Cardiac fibroblast (primary cell): ENCODE measurements around the gene CD2BP2.

Experiments
- DNase-seq, 2 donors: peaks; one replicate each; pipeline versions ENCODE4 v3.0.0 to v3.0.0-alpha.2; 2010; ENCODE audit warnings: low read depth in 2 of 2
- H3K4me3 ChIP-seq, 2 donors: replicated peaks in 1 of 2; 1 replicate in 1 of 2; 2 replicates in 1 of 2; pipeline ENCODE4 v1.5.1; 2011; ENCODE audit warnings: low read depth in 2 of 2, low read length in 2 of 2, mild to moderate bottlenecking in 2 of 2, moderate library complexity in 1 of 2
- TF ChIP-seq, protein P1 (sequence below): IDR thresholded peaks from one replicate; pipeline ENCODE4 v1.5.1; 2011; ENCODE audit warnings: low read depth, mild to moderate bottlenecking, low read length, inconsistent platforms

Gene CD2BP2

DNA sequence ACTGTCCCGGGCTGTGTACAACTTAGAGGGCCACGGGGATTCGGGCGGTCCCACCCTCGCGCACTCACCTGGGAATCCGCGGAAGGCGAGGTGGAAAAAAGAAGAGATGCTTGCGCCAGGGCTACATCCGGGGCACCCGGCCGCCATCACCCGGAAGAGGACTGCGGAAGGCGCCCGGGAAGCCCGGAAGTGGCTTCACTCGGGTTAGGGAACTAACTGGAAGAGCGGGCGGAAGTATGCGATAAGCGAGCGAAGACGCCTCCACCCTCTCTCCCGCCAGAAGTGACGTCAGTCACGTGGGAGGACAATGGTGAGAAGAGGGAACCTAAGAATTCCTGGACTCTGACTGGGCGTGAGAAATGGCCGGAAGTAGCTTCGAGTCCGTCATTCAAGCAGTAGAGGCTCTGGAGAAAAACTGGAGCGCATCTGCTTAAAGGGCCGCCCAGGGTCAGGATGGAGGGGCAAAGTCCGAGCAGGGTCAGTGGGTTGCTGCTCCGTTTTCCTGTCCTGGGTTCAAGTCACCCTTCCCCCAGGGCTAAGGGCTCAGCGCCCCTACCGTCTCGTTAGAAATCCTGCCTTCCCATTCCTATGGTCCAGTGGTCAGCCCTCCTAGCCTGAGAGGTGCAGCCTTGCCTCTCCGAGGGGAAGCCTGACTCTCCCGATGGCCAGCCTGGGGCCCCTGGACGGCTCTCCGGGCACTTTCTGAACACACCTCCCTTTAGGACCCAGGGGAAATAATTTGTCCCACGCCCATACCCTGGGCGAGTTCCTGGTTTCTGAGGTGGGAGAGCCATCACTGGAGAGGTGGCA, at the start of gene CD2BP2:
Gene CD2BP2, minus strand, starts transcription at position 165 of the 810 bp plus-strand sequence. CDS start 627 bp downstream, outside the sequence.
- H3K4me3 ChIP-seq, result peak within 1 kb of the TSS; percentile 95 to 96
- DNase-seq, result peak; percentile 100
- TF ChIP-seq, protein P1, sequence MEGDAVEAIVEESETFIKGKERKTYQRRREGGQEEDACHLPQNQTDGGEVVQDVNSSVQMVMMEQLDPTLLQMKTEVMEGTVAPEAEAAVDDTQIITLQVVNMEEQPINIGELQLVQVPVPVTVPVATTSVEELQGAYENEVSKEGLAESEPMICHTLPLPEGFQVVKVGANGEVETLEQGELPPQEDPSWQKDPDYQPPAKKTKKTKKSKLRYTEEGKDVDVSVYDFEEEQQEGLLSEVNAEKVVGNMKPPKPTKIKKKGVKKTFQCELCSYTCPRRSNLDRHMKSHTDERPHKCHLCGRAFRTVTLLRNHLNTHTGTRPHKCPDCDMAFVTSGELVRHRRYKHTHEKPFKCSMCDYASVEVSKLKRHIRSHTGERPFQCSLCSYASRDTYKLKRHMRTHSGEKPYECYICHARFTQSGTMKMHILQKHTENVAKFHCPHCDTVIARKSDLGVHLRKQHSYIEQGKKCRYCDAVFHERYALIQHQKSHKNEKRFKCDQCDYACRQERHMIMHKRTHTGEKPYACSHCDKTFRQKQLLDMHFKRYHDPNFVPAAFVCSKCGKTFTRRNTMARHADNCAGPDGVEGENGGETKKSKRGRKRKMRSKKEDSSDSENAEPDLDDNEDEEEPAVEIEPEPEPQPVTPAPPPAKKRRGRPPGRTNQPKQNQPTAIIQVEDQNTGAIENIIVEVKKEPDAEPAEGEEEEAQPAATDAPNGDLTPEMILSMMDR, result no peak

DNA sequence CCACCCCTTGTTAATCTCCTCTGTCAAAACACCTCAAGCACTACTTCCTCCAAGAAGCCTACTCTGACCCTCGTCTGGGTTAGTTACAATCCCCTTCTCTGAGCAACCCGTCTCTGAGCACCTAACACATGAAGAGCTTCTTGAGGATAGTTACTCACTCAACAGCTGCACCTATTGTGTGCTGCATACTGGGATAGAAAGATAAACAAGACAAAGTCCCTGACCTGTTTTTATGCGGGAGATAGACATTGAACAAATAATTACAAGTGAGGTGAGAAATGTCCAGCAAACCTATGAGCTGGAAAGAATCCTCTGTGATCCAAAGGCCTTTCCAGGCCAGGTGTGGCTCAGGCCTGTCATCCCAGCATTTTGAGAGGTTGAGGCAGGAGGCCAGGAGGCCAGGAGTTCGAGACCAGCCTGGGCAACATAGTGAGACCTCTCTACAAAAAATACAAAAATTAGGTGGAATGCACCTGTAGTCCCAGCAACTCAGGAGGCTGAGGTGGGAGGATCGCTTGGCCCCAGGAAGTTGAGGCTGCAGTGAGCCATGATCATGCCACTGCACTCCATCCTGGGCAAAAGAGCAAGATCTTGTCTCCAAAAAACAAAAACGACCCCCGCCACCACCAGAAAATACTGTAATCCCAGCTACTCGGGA, 46.8 kb upstream of the CD2BP2 start:
- no peak for DNase-seq
- TF ChIP-seq, protein P1, result no peak
- no peak overlapping the region for H3K4me3 ChIP-seq

DNA sequence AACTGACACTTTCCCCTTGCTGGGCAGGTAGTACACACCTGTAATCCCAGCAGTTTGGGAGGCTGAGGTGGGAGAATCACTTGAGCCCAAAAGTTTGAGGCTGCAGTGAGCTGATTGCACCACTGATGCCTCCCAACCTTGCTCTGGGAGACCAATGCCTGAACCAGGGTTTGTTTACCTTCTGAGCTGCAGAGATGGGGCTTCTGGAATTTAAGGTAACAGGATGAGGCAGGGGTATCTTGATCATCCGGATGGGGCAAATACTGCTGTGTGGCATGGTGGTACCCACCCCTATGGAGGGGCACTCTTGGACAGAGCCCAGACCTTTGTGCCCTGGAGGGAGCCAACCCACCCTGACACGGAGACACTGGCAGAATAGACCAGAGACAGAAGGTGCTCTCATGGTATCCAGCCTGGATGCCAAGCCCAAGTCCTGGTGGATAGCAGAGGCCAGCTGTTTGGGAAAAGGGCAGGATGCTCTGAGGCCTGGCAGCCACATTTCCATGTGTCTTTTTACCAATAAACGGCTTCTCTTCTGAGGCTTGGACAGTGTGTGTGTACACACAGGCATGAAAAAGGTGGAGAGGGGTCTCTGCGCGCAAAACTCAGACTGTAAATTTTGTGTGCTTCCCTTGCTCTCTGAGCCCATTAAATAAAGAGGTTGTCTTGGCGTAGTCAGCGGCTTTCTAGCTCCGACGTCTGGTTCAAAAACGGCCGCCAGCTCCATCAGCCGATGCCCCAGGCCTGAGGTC, 44.5 kb upstream of the CD2BP2 start:
- peak overlapping the region; percentile 58 to 65 for H3K4me3 ChIP-seq
- DNase-seq, result no peak
- TF ChIP-seq, protein P1, result no peak

DNA sequence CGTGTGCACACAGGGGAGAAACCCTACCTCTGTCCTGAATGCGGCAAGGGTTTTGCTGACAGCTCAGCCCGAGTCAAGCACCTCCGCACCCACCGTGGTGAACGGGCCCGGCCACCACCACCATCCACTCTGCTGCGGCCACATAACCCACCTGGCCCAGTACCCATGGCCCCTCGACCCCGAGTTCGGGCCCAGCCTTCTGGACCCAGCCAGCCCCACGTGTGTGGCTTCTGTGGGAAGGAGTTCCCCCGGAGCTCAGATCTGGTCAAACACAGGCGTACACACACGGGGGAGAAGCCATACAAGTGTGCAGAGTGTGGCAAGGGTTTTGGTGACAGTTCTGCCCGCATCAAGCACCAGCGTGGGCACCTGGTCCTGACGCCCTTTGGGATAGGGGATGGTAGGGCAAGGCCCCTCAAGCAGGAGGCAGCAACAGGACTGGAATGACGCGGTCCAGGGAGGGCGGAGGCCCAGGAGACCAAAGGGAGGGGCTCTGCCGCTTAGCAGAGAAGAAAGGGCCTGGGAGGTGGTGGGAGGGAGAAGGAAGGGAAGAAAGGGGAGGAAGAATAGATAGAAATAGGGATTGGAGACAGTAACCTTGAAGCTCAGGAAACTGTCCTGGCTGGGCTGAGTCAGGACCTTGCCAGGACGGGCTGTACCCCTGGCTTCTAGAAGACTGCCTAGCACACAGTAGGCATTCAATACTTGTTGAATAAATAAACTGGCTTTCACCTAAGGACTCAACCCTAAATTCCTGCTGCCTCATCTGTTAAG, 43.7 kb upstream of the CD2BP2 start:
- no peak for DNase-seq
- no peak overlapping the region for H3K4me3 ChIP-seq
- TF ChIP-seq, protein P1, result no peak

DNA sequence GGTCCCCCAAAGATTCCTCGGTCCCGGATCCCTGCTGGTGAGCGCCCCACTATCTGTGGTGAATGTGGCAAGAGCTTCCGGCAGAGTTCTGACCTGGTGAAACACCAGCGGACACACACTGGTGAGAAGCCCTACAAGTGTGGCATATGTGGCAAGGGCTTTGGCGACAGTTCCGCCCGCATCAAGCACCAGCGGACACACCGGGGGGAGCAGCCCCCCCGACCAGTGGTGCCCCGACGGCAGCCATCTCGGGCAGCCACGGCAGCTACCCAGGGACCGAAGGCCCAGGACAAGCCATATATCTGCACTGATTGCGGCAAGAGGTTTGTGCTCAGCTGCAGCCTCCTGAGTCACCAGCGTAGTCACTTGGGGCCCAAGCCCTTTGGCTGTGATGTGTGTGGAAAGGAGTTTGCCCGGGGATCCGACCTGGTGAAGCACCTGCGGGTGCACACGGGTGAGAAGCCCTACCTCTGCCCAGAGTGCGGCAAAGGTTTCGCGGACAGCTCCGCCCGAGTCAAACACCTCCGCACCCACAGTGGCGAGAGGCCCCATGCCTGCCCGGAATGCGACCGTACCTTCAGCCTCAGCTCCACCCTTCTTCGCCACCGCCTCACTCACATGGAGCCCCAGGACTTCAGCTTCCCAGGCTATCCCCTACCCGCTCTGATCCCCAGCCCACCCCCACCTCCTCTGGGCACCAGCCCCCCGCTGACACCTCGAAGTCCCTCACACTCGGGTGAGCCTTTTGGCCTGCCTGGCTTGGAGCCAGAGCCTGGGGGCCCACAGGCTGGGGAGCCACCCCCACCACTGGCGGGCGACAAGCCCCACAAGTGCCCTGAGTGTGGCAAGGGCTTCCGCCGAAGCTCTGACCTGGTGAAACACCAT, 42.9 kb upstream of the CD2BP2 start:
- H3K4me3 ChIP-seq, result no peak overlapping the region
- TF ChIP-seq, protein P1, result no peak
- no peak for DNase-seq
